GDM1 (cell line): ENCODE results near the gene LDAF1.
"Not testable (repeated sequence)": the region's sequence is repeated elsewhere in the genome, so short reads cannot be mapped to it uniquely, and the experiment has no call there.

ENCODE experiments used
- DNase-seq: peaks from one replicate; lab custom pipeline; 2025; lab: John Stamatoyannopoulos, UW

LDAF1 gene

DNA sequence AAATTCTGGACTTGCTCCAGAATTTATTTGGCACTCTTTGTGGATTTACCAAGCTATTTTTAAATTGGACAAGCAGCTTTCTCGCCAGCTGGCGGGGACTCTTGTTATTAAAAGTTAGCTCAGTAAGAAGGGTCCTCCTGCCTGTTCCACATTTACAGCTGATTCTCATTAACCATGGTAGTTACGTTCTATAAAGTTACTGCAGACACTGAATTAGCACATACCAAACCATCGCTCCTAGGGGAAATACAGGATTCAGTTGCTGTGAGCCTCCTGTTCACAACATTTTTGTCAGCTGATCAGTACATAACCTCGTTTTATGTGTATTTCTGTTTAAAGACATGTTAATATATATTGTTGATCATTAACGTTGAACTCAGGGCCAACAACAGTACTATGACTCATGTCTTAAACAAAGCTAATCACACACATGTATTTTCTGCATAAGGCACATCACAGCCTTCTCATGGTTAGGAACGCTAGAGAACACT lies 4.2 kb downstream of the LDAF1 start:
- DNase-seq, result no peak

DNA sequence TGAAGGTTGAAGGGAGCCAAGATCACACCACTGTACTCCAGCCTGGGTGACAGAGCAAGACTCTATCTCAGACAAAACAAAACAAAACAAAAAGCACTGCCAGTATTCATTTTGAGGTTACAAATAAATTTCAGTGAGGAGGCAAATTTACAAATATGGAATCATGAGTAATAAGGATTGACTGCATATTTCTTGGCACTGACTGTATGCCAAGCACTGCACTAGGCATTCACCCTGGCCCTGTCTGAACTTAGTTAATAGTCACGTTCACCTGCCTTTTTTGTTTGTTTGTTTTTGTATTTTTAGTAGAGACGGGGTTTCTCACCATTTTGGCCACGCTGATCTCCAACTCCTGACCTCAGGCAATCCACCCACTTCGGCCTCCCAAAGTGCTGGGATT lies 5.1 kb downstream of the LDAF1 start:
- DNase-seq, result no peak

DNA sequence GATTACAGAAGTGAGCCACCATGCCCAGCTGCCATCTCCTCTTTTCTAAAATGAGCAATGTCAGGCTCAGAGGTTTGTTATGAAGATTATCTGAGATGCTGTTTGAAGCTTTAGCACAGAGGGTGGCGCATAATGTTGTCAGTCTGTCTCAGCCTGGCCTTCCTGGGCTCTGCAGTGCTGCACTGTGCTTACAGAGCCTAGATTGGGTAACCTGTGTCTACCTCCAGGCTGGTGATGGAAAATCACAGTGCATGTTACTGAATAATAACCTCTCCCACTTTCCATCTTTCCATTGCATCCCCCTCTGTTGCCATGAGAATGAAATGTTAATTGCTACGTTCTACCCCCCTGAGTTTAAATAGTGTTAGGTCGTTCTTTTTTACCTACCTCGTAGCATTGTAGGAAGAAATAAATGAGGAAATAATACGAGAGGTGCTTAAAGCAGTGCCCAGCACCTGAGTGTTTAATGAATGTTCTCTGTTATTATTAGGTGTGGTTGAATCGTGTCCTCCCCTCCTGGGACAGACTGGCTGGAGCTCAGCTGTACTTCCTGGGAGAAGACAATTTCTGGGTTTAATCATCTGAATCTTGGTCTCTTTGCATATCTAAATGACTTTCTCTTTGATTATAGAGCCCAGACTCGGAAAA lies 6.2 kb downstream of the LDAF1 start:
- DNase-seq, result no peak

DNA sequence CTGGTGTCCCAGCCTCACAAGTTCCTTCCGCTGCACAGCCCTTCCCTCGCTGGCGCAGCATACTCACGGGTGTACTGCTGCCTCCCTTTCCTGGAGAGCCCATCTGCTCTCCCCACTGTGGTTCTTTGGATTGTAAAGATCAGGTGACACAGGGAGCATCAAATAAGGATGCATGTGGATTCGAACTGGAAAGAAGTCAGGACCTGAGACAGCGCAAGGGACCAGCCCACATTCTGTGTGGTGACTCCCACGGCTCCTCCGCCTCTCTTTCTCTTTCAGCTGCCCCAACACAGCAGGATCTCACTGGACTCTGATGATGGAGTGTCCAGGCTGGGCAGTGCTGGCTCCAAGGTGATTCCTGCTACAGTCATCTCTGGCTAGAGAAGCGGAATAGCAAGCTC lies 8.1 kb downstream of the LDAF1 start:
- DNase-seq, result no peak

DNA sequence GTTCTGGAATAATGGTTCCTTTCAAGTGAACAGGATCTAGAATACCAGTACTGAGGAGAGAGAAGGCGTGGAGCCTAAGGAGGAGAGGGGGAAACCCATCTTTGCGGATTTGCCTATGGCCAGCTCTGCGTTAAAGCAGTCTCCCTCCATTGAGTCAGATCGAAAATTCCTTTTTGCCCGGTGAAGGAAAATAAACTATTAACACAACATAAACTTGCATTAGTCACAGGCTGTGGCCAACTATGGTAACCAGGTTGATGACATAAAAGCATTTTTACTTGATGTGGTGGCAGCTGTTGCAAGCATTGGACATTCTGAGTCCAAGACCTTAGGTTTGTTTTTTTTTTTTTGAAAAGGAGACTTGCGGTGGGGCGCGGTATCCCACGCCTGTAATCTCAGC lies 8.9 kb downstream of the LDAF1 start:
- DNase-seq, result no peak

DNA sequence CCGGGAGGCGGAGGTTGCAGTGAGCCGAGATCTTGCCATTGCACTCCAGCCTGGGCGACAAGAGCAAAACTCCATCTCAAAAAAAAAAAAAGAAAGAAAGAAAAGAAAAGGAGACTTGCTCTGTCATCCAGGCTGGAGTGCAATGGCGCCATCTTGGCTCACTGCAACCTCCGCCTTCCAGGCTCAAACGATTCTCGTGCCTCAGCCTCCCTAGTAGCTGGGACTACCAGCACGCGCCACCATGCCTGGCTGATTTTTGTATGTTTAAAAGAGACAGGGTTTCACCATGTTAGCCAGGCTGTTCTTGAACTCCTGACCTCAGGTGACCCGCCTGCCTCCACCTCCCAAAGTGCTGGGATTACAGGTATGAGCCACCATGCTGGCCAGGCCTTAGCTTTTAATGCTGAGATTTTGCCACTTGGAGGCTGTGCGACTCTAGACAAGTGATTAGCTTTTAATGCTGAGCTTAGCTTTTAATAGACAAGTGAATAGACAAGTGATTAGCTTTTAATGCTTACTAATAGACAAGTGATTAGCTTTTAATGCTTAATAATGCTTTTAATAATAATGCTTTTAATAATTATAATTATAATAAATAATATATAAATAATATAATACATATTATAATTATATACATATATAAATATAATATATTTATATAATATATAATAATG lies 9.6 kb downstream of the LDAF1 start:
- DNase-seq, result no peak

DNA sequence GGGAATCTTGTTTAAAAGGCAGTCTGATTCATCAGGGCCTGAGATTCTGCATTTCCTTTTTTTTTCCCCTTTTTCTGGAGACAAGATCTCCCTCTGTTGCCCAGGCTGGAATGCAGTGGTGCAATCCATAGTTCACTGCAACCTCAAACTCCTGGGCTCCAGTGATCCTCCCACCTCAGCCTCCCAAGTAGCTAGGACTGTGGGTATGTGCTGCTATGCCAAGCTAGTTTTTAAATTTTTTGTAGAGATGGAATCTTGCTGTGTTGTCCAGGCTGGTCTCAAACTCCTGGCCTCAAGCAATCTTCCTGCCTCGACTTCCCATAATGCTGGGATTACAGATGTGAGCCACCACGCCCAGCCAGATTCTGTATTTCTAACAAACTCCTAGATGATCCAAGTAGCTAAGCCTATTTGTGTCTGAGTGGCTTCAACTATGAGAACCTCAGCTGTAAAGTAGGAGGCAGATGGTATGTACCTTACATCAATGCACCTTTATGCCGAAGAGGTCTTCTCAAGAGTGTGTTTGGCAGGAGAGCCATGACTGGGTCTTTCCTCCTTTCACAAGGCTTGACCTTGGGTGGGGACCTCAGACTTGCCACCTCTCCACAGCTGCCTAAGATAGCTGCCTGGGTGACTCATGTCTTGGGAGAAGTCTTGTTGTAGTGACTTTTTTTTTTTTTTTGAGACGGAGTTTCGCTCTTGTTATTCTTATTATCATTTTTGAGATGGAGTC lies 10.9 kb downstream of the LDAF1 start:
- no peak for DNase-seq

DNA sequence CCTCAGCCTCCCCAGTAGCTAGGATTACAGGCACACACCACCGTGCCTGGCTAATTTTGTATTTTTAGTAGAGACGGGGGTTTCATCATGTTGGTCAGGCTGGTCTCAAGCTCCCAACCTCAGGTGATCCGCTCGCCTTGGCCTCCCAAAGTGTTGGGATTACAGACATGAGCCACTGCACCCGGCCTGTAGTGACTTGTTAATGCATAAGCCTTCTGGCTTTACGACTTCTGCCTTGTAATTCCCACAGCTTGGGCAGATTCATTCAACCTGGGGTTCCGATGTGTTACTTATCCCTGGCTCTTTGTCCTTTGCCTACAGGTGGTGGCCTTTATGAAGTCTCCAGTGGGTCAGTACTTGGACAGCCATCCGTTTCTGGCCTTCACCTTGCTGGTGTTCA lies 11.6 kb downstream of the LDAF1 start:
- DNase-seq, result not testable (repeated sequence)

DNA sequence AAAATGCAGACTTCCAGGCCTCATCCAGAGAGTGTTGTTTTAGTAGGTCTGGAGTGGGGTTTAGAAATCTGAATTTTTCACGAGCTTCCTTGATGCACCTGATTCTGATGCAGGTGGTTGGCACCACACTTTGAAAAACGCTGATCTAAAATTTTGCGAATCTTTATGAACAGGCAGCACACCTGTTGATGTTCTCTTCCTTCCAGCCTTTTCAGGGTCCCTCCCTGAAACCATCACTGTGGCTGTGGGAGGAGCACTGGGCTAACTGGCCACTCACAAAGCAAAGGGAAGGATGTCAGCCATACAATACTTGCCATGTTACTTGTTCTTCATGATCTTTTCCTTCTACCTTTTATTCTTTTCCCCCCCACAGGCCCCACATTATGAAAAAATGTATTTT lies 14.2 kb downstream of the LDAF1 start:
- no peak for DNase-seq

DNA sequence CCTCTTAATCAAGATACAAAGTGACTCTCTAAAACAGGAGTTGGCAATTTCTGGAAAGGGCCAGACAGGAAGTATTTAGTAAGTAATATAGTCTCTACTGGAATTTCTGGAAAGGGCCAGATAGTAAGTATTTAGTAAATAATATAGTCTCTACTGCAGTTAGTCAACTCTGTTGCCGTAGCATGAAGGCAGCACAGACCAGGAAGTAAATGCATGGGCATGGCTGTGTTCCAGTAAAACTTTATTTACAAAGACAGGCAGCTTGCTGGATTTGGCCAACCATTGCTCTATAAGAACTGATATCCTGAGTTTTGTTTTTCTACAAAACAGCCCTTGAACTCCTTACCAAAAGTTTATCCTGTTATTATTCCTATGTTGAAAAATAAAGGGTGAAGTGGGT lies 16.9 kb downstream of the LDAF1 start:
- DNase-seq, result no peak

DNA sequence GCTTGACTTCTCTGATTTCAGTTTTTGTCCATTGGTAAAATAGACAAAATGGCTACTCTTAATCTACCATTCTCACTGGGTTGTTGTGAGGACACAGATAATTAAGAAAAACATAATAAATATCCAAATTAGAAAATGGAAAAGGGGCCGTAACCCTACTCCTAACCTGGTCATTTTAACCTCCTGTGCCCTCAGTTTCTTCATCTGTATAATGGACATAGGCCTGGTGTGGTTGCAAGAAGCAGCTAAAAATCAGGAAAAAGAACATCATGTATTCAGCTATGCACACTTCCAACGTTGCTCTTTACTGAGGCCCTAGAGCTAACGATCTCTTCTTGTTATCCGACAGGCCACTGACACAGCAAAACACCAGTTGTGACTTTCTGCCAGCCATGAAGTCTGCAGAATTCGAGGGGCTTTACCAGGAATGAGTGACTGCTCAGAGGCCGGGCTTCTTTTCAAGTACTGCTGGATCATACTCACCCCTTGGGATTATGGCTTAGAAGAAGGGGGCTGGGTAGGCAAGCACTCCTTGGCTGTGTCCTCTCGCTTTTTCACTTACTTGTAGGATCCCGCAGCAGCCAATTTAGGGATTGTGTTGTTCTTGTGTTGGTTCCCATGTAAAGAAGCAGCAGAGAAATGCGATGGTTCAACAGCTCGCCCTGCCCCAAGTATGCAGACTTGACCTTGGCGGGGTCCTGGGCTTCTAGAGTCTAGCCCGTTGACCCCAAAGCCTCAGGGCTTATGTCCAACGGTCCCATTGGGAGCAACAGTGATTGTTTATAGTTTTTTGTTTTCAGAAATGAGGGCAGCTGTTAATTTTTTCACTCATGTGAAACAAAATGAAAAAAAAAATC lies 20.9 kb downstream of the LDAF1 start:
- no peak for DNase-seq

DNA sequence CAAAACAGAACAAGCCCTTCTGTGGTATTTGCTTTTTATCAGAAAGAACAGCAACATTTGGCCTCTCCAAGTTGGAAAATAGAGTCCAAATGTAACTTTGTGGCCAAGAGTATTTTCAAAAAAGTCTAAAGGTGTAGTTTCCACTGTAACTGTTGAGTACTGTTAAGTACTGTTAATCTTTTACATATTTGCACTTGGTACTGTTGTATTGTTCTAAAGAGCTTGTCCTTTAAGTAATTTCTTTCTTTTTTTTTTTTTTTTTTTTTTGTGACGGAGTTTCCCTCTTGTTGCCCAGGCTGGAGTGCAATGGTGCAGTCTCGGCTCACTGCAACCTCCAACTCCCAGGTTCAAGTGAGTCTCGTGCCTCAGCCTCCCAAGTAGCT lies 21.5 kb downstream of the LDAF1 start:
- DNase-seq, result no peak

DNA sequence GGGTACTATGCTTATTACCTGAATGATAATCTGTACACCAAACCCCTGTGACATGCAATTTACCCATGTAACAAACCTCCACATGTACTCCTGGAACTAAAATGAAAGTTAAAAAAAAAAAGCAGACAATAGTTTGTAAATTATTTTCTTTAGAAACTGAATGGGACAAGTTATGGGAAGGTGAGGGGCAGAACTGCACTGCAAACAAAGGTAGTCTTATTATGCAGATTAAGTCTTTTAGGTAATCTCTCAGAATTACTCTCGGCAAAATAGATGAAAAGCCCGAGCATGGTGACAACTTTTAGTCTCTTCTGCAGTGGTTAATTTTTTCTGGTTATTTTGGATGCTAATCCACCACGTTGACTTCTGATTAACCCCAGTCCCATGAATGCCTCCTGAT lies 25.5 kb downstream of the LDAF1 start:
- no peak for DNase-seq

DNA sequence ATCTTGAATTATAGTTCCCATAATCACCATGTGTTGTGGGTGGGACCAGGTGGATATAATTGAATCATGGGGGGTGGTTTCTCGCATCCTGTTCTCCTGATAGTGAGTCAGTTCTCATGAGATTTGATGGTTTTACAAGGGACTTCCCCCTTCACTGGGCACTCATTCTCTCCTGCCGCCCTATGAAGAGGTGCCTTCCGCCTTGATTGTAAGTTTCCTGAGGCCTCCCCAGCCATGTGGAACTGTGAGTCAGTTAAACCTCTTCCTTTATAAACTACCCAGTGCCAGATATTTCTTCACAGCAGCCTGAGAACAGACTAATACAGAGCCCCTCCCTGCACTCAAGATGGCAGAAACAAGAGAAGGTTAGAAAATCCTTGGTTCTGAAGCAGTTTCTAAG lies 26.4 kb downstream of the LDAF1 start:
- DNase-seq, result no peak

DNA sequence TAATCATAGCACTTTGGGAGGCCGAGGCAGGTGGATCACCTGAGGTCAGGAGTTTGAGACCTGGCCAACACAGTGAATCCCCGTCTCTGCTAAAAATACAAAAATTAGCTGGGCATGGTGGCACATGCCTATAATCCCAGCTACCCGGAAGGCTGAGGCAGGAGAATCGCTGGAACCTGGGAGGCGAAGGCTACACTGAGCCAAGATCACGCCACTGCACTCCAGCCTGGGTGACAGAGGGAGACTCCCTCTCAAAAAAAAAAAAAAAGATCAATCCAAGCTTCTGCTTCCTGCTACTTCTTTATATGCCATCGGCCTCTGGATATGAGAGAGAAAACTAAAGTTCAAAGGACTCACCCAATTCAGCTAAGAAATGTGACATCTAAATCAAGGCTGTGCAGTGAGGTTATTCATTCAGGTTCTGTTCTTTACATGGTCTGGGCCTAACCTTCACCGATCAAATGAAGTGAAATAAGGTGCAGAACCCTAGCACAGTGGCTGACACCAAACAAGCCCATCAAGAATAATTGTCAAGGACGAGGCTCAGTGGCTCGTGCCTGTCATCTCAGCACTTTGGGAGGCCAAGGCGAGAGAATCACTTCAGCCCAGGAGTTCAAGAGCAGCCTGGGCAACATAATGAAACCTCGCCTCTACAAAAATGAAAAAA lies 27.3 kb downstream of the LDAF1 start:
- no peak for DNase-seq

DNA sequence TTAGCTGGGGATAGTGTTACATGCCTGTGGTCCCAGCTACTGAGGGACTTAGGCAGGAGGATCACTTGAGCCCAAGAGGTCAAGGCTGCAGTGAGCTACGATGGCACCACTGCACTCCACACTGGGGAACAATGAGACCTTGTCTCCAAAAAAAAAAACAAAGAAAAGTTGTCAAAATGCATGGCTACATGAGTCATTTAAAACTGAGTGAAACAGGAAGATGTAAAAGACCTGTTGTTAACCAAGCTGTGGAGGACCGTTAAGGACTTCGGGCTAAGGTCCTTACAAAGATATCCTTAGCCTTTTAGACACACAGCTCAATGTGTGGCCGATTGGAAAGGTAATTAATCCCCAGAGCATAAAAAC lies 27.8 kb downstream of the LDAF1 start:
- DNase-seq, result no peak

DNA sequence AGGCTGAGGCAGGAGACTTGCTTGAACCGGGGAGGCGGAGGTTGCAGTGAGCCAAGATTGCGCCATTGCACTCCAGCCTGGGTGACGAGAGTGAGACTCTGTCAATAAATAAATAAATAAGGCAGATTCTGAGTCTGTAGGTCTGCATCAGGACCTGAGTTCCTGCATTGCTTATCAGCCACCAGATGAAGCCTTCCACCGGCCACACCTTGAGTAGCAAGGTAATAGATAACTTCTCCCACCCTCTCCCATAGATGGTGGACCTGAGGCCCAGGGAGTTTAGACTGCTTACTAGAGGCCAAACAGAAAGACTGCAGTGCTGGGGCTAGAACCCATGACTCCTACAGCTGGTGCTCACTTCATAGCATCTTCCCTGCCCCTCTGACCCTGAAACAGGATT lies 30.8 kb downstream of the LDAF1 start:
- DNase-seq, result no peak

DNA sequence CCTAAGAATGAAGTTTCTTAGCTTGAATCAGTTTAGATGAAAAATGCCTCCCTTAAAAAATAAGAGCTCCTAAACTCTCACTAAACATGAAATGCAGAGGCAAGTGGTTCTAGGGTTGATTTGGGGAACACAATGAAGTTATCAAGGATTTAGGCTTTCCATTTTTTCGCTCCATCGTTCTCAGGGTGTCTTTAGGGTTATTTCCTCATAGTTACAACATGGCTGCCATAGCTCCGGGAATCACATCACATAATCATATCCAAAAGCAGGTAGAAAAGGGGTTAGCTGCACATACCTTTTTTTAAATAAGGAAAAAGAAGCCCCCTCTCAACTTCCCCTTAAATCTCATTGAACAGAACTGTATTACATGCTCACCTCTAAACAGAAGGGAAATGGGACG lies 31.5 kb downstream of the LDAF1 start:
- DNase-seq, result no peak

DNA sequence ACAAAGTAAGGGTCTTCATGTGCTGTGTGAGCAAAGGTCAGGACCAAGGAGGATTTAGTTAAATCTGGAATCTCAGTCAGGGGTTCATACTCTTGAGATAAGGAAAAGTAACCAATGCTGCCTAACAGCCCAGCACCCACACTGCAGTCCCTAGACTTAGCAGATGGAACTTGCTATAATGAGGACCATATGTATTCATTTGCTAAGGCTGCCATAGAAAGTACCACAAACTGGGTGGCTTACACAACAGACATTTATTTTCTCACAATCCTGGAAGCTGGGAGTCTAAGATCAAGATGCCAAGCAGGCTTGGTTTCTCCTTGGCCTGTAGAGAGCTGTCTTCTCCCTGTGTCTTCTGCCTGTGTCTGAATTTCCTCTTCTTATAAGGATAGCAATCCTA lies 32.1 kb downstream of the LDAF1 start:
- no peak for DNase-seq

DNA sequence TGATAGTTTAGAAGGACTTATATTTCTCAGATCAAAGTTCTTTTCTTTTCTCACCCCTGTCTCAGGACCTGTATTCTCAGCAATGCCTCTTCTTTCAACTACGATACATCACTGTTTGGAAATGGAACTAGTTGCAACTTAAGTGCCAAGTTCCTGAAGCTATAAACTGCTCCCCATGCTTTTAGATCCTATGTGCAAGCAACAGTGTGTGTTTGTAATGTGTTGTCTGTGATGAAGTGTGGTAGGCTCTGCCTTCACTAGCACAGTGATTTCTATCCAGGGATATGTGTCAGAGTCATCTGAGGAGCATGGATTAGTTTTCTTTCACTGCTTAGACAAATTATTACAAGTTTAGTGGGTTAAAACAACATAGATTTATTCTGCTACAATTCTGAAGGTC lies 34.5 kb downstream of the LDAF1 start:
- DNase-seq, result no peak

DNA sequence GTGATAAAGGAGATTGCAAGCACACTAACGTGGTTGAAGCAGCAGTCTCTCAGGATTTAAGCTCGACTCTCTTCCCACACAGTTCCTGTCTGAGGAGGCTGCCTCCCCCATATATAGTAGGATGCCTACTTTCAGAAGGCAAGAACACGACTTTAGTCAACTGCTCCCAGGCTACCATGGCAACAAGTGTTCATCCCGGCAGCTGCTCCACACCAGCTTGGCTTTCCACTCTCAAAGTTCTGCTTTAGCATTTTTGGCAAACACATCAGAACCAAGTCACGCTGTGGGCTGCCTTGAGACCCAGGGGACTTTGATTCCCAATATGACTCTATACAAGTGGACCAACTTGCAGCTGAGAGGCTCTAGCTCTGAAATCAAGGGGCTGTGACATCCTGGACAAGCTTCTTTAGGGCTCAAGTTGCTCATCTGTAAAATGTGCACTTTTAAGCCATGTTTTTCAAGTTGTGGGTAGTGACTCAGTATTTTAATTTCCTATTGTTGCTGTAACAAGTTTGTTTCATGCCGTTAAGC lies 36.4 kb downstream of the LDAF1 start:
- no peak for DNase-seq

DNA sequence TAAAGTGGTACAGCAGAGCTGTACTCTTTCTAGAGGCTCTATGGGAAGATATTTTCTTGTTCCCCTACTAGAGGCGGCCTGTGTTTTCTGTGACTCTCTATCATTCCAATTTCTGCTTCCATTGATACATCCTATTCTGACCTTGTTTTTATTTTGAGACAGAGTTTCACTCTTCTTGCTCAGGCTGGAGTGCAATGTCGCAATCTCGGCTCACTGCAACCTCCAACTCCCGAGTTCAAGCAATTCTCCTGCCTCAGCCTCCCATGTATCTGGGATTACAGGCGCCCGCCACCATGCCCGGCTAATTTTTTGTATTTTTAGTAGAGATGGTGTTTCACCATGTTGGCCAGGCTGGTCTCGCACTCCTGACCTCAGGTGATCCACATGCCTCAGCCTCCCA lies 36.9 kb downstream of the LDAF1 start:
- not testable (repeated sequence) for DNase-seq
